Femur (tissue), 1 donor: ENCODE results near the gene FOXP4.

ENCODE experiments used
- DNase-seq: peaks from one replicate; pipeline ENCODE4 v3.0.0-alpha.2; 2017

The FOXP4 gene

DNA sequence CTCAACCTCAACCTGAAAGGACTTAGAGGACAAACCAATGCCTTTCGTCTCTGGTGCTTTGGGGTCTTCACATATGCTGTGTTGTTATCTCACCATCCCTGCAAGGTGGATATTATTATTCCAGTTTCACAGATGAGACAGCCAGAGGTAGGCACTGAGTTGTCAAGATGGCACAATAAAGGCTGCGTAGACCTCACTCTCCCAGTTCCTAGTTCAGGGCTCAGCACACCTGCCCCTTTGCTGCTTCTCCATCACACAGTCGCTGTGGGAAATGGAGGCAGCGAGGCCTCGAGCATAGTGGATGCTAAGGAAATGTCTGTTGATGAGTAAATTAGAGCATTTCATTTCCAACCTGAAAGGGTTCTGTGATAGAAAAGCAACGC is 22.0 kb downstream of the FOXP4 start:
- no peak for DNase-seq

- peak; percentile 50 for DNase-seq
These were observed 22.6 kb downstream of the FOXP4 start for GRCh38 chr6:41568585-41569384.

DNA sequence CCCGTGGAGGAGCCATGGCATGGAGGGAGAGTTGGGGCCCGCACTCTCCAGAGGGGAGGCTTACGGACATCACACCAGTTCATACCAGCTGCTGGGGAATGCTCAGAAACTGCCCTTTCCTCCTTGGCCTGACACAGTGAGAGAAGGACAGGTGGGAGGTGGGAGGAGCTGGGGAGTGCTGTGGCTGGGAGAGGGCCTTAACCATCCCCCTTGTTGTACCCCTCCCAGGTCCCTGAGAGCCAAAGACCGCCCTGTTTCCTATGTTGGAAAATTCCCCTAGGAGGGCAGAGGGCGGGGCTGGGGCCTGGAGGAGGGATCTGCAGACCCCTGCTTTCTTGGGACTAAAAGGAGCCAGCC is 24.1 kb downstream of the FOXP4 start:
- DNase-seq = no peak

DNA sequence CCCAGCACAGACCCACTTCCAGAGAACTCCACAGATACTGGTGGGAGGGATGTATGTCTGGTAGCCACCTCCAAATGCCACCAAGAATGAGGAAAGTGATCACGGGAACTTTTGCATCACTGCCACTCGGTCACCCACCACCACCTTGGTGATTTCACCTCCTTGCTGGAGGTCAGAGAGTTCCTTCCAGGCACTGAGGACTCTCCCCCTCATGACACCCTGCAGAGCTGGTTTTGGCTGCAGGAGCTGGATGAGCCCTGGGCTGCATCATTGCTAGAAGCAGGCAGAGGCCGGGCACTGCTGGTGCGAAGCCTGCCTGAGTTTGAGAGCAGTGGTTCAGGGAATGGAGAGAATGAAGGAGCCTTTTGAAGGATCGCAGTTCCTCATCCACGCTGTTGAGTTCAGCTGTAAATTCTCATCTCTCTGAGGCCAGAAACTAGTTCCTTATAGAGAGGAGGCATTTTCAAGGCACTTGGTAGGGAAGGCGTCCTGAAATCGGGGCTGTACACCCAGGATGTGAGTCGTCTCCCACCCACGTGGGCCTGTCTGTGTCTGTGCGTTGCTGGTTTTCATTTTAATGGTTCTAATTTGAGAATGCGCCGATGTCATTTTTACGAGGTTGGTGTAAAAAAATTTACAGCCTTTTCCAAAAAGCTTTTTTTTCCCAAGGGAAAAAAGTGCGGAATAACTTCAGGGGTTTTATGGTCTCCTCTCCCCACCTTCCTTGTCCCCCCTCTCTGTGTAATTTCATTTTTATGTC is 25.0 kb downstream of the FOXP4 start:
- no peak for DNase-seq

- DNase-seq = no peak
These were observed 26.4 kb downstream of the FOXP4 start for GRCh38 chr6:41572613-41573012.

- DNase-seq = no peak
These were observed 27.1 kb downstream of the FOXP4 start for GRCh38 chr6:41573276-41573675.

DNA sequence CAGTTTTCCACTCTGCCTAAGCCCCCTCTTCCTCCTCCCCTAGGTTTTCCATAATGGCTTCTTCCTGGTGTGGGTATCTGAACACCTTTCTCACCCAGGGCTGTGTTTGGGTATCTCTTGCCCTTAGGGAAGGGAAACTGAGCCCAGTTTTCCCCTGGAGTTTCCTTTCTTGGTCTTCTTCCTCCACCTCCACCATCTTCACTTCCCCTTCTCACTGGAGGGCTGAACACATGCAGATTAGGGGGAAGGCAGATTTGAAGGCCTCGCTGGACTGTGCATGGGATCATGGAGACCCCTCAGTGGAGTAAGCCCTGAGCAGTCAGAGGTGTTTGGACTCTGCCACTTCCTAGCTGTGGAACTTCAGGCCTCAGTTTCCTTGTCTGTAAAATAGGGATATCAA is 27.8 kb downstream of the FOXP4 start:
- DNase-seq = no peak

- DNase-seq = no peak
These were observed 29.4 kb downstream of the FOXP4 start for GRCh38 chr6:41575598-41575997.

DNA sequence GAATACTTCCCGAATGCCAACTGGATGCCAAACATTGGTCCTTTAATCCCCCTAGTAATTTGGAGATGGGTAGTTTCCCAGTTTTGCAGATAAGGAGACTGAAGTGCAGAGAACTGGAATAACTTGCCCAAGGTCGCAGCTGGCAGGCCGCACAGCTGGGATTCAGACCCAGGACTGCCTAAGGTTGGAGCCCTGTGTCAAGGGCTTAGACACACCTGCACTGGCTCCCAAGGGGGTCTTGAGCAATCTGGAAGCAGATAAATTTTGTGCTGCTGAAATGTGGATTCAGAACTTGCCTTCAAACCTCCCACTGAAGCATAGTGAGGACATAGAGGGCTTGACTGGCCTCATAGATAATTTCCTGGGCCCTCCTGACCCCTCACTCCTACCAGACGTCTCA is 30.5 kb downstream of the FOXP4 start:
- no peak for DNase-seq

DNA sequence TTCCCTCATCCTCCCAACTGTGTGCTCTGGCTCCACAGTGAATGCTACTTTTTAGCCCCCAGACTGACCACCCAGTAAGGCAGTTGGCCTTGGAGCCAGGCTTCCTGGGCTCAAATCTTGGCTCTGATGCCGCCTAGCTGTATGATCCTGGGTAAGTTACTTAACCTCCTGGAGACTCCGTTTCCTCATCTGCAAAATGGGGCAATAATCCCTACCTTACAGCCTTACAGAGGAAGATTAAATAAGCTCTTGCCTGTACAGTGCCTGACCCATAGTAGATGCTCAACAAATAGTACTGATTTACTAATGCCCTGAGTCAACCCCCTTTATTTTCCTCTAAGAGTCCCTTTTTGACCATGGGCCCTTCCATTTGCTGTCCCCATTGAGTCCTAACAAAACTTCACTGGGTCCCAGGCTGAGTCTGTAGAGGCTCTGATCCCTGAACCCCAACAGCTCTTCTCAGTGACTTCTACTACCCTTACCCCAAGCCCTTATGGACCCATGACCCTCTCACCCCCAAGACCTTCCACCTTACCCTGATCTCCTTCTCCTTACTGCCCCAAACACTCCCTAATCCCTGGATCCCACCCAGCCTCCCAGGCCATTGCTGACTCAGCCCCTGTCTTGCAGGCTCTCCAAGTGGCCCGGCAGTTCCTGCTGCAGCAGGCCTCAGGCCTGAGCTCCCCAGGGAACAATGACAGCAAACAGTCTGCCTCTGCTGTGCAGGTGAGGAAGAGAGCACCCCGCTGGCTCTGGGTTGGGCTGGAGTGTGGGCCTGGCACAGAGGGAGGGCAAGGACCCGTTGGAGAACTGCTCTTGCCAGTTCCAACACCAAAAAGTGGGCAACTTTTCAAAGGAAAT is 31.4 kb downstream of the FOXP4 start:
- DNase-seq = no peak

DNA sequence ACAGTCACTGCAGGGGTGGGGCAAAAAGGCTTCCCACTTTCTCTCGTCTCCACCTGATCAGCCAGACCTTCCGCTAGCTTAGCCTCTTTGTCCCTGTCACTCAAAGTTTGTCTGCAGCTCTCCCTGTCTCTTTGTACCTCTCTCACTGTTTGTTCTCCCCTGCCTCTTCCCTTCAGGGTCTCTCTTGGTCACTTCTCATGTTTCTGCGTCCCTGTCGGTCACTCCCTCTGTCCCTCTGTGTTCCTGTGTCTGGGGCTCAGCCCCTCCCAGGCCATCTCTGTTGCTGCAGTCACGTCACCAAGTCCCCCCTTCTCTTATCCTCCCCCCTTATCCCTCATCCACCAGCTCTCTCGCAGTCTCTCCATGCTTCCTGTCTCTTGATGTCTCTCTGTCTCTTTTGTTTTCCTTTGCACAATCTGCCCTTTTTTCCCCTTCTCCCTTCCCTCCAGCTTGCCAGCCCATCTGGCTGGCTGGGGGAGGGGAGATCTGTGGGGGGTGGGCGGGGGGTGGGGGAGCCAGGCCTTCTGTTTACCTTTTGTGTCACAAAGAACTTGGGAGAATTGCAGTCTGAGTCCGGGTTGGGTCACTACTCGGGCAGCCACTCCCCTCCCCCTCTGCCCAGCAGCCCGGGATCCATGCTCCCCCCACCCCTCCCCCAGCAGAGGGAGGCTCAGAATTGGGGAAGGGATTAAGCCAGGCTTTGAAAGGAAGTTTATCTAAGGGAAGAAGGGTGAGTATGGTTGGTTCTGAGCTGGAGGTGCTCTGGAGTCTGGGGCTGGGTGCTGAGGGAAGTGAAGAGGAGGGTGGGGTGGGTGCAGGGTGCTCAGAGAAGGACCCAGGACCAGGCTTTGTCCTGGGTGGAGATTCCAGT is 32.3 kb downstream of the FOXP4 start:
- no peak for DNase-seq

DNA sequence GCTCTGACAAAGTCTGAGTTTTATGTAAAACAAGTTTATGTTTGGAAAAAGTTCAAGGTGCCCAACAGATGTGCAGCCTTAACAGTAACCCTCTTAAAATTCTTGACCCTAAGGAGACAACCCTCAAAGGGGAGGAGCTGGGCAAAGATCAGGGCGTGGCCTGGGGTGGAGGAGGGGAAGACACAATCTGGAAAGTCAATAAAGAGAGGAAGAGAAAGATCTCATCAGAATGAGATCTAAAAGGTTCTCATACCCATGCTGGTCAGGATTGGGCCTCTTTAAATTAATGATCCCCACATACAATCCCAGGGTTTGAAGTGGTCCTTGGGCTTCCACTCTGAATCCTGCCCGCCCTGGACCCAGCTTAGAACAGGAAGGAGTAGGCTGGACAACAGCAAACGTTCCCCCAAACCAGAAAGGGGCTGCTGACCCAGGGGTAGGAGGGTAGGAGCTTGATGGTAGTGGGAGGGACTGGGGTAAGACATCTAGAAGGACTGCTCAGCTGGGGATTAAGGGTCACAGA is 33.0 kb downstream of the FOXP4 start:
- DNase-seq = no peak

DNA sequence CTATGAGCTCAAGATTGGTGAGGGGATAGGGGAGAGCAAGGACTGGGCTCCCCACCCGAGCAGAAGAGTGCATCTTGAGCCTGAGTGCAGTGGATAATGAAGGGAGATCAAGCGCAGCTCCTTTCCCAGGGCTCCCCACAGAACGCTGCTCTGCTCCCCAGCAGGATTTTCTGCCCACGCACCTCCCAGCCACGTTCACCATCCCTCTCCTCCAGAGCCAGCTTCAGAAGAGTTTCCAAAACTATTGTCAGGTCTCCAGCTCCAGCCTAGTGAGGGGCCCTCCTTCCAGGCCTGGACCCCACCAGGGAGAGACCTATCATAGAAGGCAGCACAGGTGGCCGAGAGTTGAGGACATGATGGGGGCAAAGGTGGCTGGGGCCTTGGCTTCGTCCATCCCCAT is 34.5 kb downstream of the FOXP4 start:
- no peak for DNase-seq

GRCh38 chr6:41581381-41581991 is 35.3 kb downstream of the FOXP4 start:
- DNase-seq = peak; percentile 62

DNA sequence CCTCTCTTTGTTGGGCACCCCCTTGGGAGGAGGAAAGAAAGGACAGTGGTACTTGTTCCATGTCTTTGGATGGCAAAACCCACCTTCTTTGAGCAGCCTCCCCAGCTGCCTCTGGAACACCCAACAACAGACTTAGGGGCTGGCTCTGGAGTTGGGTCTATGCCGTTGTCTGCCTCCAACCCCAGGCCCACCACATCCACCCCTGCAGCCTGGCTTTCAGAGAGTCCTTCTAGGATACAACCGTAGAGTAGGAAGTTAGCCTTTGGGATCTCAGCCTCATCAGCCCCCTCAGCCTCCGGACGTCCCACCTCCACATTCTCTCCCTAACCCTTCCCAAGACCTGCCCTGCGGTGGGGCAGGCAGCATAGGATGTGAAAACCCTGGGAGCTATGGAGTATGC is 36.4 kb downstream of the FOXP4 start:
- no peak for DNase-seq

DNA sequence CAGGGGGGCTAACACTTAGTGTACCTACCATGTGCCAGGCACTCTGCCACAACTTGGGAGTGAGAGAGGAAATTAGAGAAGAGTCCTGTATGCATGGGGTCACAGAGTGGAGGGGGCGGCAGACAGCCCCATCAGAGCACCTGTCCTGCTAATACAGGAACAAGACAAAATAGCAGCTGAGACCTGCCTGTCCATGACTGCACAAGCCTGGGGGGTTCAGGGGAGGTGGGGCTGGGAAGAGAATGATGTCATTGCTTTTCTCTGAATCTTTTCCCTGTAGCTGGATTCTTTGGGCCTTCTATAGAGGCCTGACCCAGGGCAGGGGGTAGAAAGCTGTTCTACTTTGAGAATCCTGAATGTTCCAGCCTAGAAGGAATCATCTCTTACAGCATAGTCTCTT is 37.4 kb downstream of the FOXP4 start:
- DNase-seq = no peak

DNA sequence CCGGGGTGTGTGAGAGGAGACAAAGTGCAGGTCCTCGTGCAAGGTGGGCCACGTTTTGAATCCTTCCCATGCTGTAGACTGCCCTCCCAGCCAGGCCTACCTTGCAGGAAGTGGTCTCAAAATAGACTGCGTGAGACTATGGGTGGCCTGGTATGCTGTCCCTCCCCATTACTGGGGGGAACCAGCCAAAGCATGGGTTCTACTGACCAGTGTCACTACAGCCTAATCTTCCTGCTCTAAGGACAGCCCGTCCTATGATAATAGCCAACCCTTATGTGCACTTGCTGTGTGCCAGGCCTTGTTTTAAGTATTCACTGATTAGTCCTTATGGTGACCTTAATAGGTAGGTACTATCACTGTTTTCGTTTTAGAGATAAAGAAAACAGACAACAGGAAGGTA is 38.0 kb downstream of the FOXP4 start:
- no peak for DNase-seq

GRCh38 chr6:41584668-41585205 is 38.6 kb downstream of the FOXP4 start:
- DNase-seq = no peak

- DNase-seq = no peak
These were observed 39.4 kb downstream of the FOXP4 start for GRCh38 chr6:41585605-41586004.

GRCh38 chr6:41586252-41587007 is 40.2 kb downstream of the FOXP4 start:
- no peak for DNase-seq
